Mucosa of descending colon (tissue), 3 donors: ENCODE results near the gene BECN2. TPM values are rescaled to one million over a fixed set of nuclear protein-coding genes. Genes with fewer than 3 reads are reported as not detected.
A peak's percentile ranks its signal among the peaks of the same experiment; 100 is the strongest.
"Not testable (repeated sequence)": the region's sequence is repeated elsewhere in the genome, so short reads cannot be mapped to it uniquely, and the experiment has no call there.

Experiments used
- ATAC-seq: fragments of 200-7000 bp; cut with Tn5 transposase; one replicate; pipeline ENCODE4 v1.9.1; 2020; ENCODE audit warnings: mild to moderate bottlenecking, moderate library complexity
- DNase-seq, 3 donors: peaks; one replicate each; pipeline ENCODE4 v3.0.0-alpha.2; 2020
- H3K36me3 ChIP-seq: fragments of 200-600 bp; one replicate; pipeline ENCODE4 v1.8.0; 2021; ENCODE audit warnings: low read depth, mild to moderate bottlenecking
- H3K4me1 ChIP-seq: fragments of 200-600 bp; one replicate; pipeline ENCODE4 v1.8.0; 2021; ENCODE audit warnings: low read depth, mild to moderate bottlenecking
- H3K4me3 ChIP-seq: fragments of 200-600 bp; one replicate; pipeline ENCODE4 v1.8.0; 2021; ENCODE audit warnings: mild to moderate bottlenecking
- H3K9me3 ChIP-seq: fragments of 200-600 bp; one replicate; pipeline ENCODE4 v1.8.0; 2021; ENCODE audit warnings: mild to moderate bottlenecking
- intact Hi-C, 2 donors: fragments of 100-400 bp; cut with DNase I in 1 of 2; cut with micrococcal nuclease in 1 of 2; formaldehyde crosslinking; loops; one replicate each; pipeline versions ENCODE4 v1.11.0 to v1.11.1; 2022; cut with DNase I, micrococcal nuclease
- total RNA-seq, 3 donors: library from RNA; stranded (reverse); fragmentation: NEBNext Ultra II Directional in 2 of 3; extraction: Animal tissue kit (Norgen Biotek cat#: 25700) in 2 of 3; gene quantifications; one replicate each; pipeline versions ENCODE4 v1.2.1 to v1.2.4, GENCODE V29; 2021 to 2023
- TF ChIP-seq, protein P1 (sequence below): fragments of 200-600 bp; IDR thresholded peaks from one replicate; pipeline ENCODE4 v1.8.0; 2022; ENCODE audit warnings: antibody characterized with exemption, mild to moderate bottlenecking
- donor health status: DM: no; HTN: no; CAD: no; lungs with moderate emphysema.
- donor health status: DM: no; HTN: no; CAD: no.
- donor health status: DM: no; HTN: yes; CAD: no.

Gene BECN2
- total RNA-seq, 3 donors from 2014 or later: not detected

DNA sequence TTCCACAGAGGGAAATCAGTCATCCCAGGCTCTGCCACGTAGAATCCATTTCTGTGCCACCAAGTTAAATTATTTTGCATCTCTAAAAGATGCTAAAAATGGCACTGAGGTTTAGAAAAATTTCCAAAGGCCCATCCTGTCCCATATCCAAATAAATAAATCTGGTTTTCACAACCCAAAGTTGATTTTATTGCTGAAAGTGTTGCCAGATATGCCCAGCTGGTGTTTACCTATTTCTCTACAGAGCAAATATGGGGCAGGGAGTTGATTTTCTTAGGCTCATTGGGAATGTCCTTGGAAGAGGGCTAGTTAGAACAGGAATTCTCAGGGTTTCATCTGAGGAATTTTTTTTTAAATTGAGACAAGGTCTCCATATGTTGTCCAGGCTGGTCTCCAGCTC is 22.4 kb downstream of the BECN2 start:
- intact Hi-C loops: no loop called here
- TF ChIP-seq, protein P1, sequence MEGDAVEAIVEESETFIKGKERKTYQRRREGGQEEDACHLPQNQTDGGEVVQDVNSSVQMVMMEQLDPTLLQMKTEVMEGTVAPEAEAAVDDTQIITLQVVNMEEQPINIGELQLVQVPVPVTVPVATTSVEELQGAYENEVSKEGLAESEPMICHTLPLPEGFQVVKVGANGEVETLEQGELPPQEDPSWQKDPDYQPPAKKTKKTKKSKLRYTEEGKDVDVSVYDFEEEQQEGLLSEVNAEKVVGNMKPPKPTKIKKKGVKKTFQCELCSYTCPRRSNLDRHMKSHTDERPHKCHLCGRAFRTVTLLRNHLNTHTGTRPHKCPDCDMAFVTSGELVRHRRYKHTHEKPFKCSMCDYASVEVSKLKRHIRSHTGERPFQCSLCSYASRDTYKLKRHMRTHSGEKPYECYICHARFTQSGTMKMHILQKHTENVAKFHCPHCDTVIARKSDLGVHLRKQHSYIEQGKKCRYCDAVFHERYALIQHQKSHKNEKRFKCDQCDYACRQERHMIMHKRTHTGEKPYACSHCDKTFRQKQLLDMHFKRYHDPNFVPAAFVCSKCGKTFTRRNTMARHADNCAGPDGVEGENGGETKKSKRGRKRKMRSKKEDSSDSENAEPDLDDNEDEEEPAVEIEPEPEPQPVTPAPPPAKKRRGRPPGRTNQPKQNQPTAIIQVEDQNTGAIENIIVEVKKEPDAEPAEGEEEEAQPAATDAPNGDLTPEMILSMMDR: no peak

DNA sequence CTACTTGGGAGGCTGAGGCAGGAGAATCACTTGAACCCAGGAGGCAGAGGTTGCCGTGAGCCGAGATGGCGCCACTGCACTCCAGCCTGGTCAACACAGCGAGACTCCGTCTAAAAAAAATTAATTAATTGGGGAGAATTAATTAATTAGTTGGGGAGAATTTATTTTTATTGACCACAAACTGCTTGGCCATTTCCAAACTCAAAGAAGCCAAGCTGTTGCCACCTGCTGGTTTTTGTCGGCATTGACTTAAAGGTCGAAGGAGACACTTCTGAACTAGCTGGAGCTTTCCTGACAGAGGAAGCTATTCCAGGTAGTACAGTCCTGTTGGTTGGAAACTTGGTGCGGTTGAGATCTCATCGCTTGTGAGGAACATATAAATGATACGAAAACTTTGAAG is 28.2 kb downstream of the BECN2 start:
- DNase-seq: peak in 1 of 3 donors; percentile 59
- no peak for ATAC-seq
- H3K36me3 ChIP-seq: no peaks in the 10 kb centered on the region
- no peak overlapping the region for H3K4me3 ChIP-seq
- TF ChIP-seq, protein P1: peak; percentile 8
- intact Hi-C loops: no loop called here
- H3K9me3 ChIP-seq: no peaks in the 10 kb centered on the region
- H3K4me1 ChIP-seq: no peaks in the 10 kb centered on the region

More for the DNA sequence above, 22.4 kb downstream of the BECN2 start:
- Histone ChIP-seq H3K9me3 (no peaks in the 10 kb centered on the region), H3K36me3 (no peaks in the 10 kb centered on the region), H3K4me3 (no peak overlapping the region), H3K4me1 (no peaks in the 10 kb centered on the region)
- no peak for ATAC-seq
- DNase-seq: no peak

DNA sequence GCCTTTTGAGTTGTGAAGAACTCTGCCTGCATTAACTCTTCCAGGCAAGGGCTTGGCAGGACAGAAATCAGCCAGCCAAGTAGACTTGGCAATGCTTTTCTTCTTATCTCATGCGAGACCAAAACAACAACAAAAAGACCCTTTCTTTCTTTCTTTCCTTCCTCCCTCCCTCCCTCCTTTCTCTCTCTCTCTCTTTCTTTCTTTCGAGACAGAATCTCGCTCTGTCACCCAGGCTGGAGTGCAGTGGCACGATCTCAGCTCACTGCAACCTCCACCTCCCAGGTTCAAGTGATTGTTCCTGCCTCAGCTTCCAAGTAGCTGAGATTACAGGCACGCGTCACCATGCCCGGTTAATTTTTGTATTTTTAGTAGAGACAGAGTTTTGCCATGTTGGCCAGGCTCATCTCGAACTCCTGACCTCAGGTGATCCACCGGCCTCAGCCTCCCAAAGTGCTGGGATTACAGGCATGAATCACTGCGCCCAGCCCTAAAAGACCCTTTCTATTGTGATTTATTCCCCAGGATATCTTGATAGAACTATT is 30.9 kb downstream of the BECN2 start:
- DNase-seq, ATAC-seq, intact Hi-C loops, H3K4me1 ChIP-seq, H3K9me3 ChIP-seq, H3K36me3 ChIP-seq, H3K4me3 ChIP-seq: not testable (repeated sequence)

DNA sequence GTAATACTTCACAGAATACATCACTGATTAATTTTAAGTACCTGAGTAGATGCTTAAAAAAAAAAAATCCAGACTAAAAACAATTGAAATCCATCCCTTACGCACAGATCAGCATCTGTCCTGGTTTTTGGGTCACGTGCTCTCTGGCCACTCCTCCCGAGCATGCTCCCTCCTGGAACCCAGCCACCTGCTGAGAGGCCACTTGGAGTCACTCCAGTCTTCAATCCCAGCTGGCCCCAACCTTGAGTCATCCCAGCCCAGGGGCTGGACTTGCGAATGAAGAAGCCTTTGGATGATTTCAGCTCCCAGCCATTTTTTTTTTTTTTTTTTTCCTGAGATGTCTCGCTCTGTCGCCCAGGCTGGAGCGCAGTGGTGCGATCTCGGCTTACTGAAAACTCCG is 32.5 kb downstream of the BECN2 start:
- no peaks in the 10 kb centered on the region for H3K36me3 ChIP-seq
- H3K9me3 ChIP-seq: no peaks in the 10 kb centered on the region
- DNase-seq (peak; percentile 51 to 70 (median 68)), ATAC-seq (peak; percentile 64)
- intact Hi-C loops: no loop called here
- H3K4me3 ChIP-seq: no peak overlapping the region
- TF ChIP-seq, protein P1: no peak
- no peaks in the 10 kb centered on the region for H3K4me1 ChIP-seq

DNA sequence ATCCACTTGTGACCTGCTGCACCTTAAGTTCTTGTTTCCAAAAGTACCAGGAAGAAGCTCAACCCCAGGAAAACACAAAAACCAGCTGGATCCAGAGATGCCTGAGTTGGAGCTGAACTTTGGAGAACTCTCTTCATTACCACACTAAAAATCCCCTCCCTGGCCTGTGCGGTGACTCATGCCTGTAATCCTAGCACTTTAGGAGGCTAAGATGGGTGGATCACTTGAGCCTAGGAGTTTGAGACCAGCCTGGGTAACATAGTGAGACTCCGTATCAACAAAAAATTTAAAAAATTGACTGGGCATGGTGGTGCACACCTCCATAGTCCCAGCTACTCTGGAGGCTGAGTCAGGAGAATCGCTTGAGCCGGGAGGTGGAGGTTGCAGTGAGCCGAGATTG is 35.2 kb downstream of the BECN2 start:
- intact Hi-C loops: no loop called here
- ATAC-seq: peak; percentile 25
- no peaks in the 10 kb centered on the region for H3K9me3 ChIP-seq
- H3K36me3 ChIP-seq: no peaks in the 10 kb centered on the region
- no peaks in the 10 kb centered on the region for H3K4me1 ChIP-seq
- DNase-seq: peak in 1 of 3 donors; percentile 12
- H3K4me3 ChIP-seq: no peak overlapping the region
- TF ChIP-seq, protein P1: no peak

DNA sequence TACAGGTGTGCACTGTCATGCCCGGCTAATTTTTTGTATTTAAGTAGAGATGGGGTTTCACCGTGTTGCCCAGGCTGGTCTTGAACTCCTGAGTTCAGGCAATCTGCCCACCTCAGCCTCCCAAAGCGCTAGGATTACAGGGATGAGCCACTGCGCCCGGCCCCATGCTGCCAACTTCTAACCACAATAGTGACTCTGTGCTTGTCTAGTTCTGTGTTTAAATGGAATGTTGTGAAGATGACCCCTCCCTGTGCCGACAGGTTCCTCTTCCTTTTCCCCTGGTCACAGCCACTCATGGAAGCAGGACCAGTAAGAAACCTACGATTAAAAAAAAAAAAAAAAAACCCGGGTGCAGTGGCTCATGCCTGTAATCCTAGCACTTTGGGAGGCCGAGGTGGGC is 36.6 kb downstream of the BECN2 start:
- Histone ChIP-seq H3K9me3 (no peaks in the 10 kb centered on the region), H3K4me3 (no peak overlapping the region), H3K36me3 (no peaks in the 10 kb centered on the region), H3K4me1 (peaks cover 4% of the 10 kb centered on the region)
- intact Hi-C loops: no loop called here
- ATAC-seq (no peak), DNase-seq (no peak)
- TF ChIP-seq, protein P1: no peak
